Ishikawa (cell line): ENCODE measurements around the gene OR51V1.

Source experiments
- CEBPB ChIP-seq: IDR thresholded peaks from 2 replicates; pipeline ENCODE4 v1.6.1; 2012
- CREB1 ChIP-seq: IDR thresholded peaks from 2 replicates; pipeline ENCODE4 v1.6.1; 2012; ENCODE audit warnings: low read depth
- EGR1 ChIP-seq: IDR thresholded peaks from 2 replicates; pipeline ENCODE4 v1.6.1; 2012
- EP300 ChIP-seq: IDR thresholded peaks from 2 replicates; pipeline ENCODE4 v1.6.1; 2012; ENCODE audit warnings: borderline replicate concordance
- FOXM1 ChIP-seq: IDR thresholded peaks from 2 replicates; pipeline ENCODE4 v1.6.1; 2012; ENCODE audit warnings: low read depth, borderline replicate concordance
- NFIC ChIP-seq: IDR thresholded peaks from 2 replicates; pipeline ENCODE4 v1.6.1; 2012
- RAD21 ChIP-seq: IDR thresholded peaks from 2 replicates; pipeline ENCODE4 v1.6.1; 2012; ENCODE audit warnings: low read depth
- TAF1 ChIP-seq: IDR thresholded peaks from 2 replicates; pipeline ENCODE4 v1.6.1; 2012; ENCODE audit warnings: low read depth, mild to moderate bottlenecking
- TCF12 ChIP-seq: IDR thresholded peaks from 2 replicates; pipeline ENCODE4 v1.6.1; 2012; ENCODE audit warnings: low read depth
- TEAD4 ChIP-seq: IDR thresholded peaks from 2 replicates; pipeline ENCODE4 v1.6.1; 2012
- USF1 ChIP-seq: IDR thresholded peaks from 2 replicates; pipeline ENCODE4 v1.6.1; 2012
- YY1 ChIP-seq: IDR thresholded peaks from 2 replicates; pipeline ENCODE4 v1.6.1; 2012; ENCODE audit warnings: low read depth
- ZBTB7A ChIP-seq: IDR thresholded peaks from 2 replicates; pipeline ENCODE4 v1.6.1; 2012; ENCODE audit warnings: low read depth
- TF ChIP-seq, protein P1 (sequence below): IDR thresholded peaks from 2 replicates; pipeline ENCODE4 v1.6.1; 2012; ENCODE audit warnings: low read depth, mild to moderate bottlenecking
- TF ChIP-seq, protein P2 (sequence below): IDR thresholded peaks from 2 replicates; pipeline ENCODE4 v1.6.1; 2012

The OR51V1 gene

GRCh38 chr11:5178046-5178837, 22.2 kb downstream of the OR51V1 start:
- TF ChIP-seq EP300 (no peak), FOXM1 (no peak), USF1 (no peak), NFIC (no peak), TCF12 (no peak), CREB1 (no peak), TEAD4 (no peak), ZBTB7A (no peak), EGR1 (no peak), YY1 (no peak), CEBPB (no peak), TAF1 (no peak), RAD21 (no peak)
- TF ChIP-seq, protein P1, sequence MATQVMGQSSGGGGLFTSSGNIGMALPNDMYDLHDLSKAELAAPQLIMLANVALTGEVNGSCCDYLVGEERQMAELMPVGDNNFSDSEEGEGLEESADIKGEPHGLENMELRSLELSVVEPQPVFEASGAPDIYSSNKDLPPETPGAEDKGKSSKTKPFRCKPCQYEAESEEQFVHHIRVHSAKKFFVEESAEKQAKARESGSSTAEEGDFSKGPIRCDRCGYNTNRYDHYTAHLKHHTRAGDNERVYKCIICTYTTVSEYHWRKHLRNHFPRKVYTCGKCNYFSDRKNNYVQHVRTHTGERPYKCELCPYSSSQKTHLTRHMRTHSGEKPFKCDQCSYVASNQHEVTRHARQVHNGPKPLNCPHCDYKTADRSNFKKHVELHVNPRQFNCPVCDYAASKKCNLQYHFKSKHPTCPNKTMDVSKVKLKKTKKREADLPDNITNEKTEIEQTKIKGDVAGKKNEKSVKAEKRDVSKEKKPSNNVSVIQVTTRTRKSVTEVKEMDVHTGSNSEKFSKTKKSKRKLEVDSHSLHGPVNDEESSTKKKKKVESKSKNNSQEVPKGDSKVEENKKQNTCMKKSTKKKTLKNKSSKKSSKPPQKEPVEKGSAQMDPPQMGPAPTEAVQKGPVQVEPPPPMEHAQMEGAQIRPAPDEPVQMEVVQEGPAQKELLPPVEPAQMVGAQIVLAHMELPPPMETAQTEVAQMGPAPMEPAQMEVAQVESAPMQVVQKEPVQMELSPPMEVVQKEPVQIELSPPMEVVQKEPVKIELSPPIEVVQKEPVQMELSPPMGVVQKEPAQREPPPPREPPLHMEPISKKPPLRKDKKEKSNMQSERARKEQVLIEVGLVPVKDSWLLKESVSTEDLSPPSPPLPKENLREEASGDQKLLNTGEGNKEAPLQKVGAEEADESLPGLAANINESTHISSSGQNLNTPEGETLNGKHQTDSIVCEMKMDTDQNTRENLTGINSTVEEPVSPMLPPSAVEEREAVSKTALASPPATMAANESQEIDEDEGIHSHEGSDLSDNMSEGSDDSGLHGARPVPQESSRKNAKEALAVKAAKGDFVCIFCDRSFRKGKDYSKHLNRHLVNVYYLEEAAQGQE: no peak
- TF ChIP-seq, protein P2, sequence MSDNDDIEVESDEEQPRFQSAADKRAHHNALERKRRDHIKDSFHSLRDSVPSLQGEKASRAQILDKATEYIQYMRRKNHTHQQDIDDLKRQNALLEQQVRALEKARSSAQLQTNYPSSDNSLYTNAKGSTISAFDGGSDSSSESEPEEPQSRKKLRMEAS: no peak

- no peak for TF ChIP-seq TEAD4
Observed at GRCh38 chr11:5174934-5175333, 25.5 kb downstream of the OR51V1 start.

DNA sequence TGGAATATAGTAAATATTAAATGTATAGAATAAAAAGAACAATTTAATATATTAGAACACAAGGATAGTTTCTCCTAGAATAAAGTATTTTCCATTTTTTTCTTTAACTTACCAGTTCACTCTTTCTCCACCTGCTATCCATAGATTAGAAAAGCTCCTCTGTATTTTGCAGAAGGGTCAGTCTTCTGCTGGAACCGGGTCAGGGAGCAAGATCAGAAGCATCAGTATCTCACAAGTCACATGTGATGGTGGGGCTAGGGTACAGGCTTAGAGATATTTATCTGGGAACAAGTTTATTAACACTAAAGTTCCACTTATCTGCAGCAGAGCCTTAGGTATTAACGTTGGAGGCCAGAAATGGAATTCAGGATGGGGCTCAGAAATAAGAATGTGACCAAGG, 28.6 kb downstream of the OR51V1 start:
- TF ChIP-seq CREB1 (no peak), TEAD4 (no peak), EP300 (no peak), EGR1 (no peak), CEBPB (no peak), USF1 (no peak), TAF1 (no peak), TCF12 (no peak), FOXM1 (no peak), ZBTB7A (no peak)
- TF ChIP-seq, protein P2: no peak
- TF ChIP-seq, protein P1: no peak

DNA sequence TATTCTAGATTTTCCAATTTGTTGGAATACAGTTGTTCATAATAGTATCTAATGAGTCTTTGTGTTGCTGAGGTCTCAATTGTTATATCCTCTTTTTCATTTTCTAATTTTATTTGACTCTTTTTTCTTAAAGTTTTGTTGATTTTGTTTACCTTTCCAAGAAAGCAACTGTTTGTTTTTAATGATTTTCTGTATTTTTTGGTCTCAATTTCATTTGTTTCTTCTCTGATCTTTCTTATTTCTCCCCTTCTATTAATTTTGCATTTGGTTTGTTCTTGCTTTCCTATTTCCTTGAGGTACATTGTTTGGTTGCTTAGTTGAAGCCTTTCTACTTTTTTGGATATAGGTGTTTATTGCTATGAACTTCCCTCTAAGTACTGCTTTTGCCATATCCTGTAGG, 40.7 kb downstream of the OR51V1 start:
- TF ChIP-seq, protein P2: no peak
- TF ChIP-seq EP300: no peak
- no peak for TF ChIP-seq TEAD4
- no peak for TF ChIP-seq TCF12
- no peak for TF ChIP-seq EGR1
- no peak for TF ChIP-seq NFIC
- TF ChIP-seq RAD21: no peak
- TF ChIP-seq CREB1: no peak

- no peak for TF ChIP-seq EP300
- no peak for TF ChIP-seq YY1
- no peak for TF ChIP-seq FOXM1
- no peak for TF ChIP-seq RAD21
- no peak for TF ChIP-seq TCF12
- TF ChIP-seq, protein P2: no peak
- TF ChIP-seq, protein P1: no peak
- TF ChIP-seq CEBPB: no peak
- no peak for TF ChIP-seq NFIC
- TF ChIP-seq TEAD4: no peak
- TF ChIP-seq TAF1: no peak
- TF ChIP-seq USF1: no peak
- TF ChIP-seq ZBTB7A: no peak
- no peak for TF ChIP-seq EGR1
Observed at GRCh38 chr11:5154657-5155056, 45.8 kb downstream of the OR51V1 start, which contains the start of gene OR52A1. TSS of gene OR52A1 (minus strand) at chr11:5154757. CDS start at chr11:5152369, 2,388 bp downstream.
